ENCODE measurements around the gene HCN4. TPM values are rescaled to one million over a fixed set of nuclear protein-coding genes. Genes with fewer than 3 reads are reported as not detected.

Gene HCN4
- total and polyA plus RNA-seq, 7 experiments from 2014 or later = 0.02 TPM; not detected in 6

GRCh38 chr15:73340502-73341192 is 28.1 kb downstream of the HCN4 start:
- POLR2A ChIA-PET = no interaction called here

GRCh38 chr15:73338606-73339374 is 30.0 kb downstream of the HCN4 start:
- peaks cover 0 to 12% (median 0%) of the 10 kb centered on the region in 5 donors for H3K36me3 Mint-ChIP-seq
- intact Hi-C loops (cut with micrococcal nuclease) = no loop called here
- peaks cover 0 to 31% (median 8%) of the 10 kb centered on the region in 5 donors for H3K27me3 Mint-ChIP-seq
- POLR2A ChIA-PET = no interaction called here
- H3K4me3 Mint-ChIP-seq = no peak overlapping the region
- Histone ChIP-seq H3K27ac (ENCODE audit: low read depth, low read length) (no peak overlapping the region), H3K27me3 (ENCODE audit: control insufficient read depth in 2 of 2, insufficient read depth in 2 of 2, low read length in 2 of 2) (no peaks in the 10 kb centered on the region), H3K4me3 (ENCODE audit: low read length) (no peak overlapping the region), H3K4me1 (ENCODE audit: control insufficient read depth in 2 of 2, insufficient read depth in 2 of 2, low read length in 2 of 2) (no peaks in the 10 kb centered on the region), H3K36me3 (ENCODE audit: control insufficient read depth in 2 of 3, insufficient read depth in 3 of 3, low read length in 3 of 3) (no peaks in the 10 kb centered on the region), H3K9me3 (ENCODE audit: control insufficient read depth in 2 of 3, low read length in 3 of 3) (peaks cover 0 to 11% (median 0%) of the 10 kb centered on the region in 3 experiments)
- DNase-seq (no peak), ATAC-seq (no peak)
- H3K4me1 Mint-ChIP-seq = peaks cover 0 to 4% (median 0%) of the 10 kb centered on the region in 7 donors
- peaks cover 0 to 12% (median 5%) of the 10 kb centered on the region in 11 donors for H3K9me3 Mint-ChIP-seq
- CTCF ChIA-PET = no interaction called here
- H3K27ac Mint-ChIP-seq = no peak overlapping the region

More at GRCh38 chr15:73340502-73341192, 28.1 kb downstream of the HCN4 start:
- Mint-ChIP-seq H3K27ac (no peak overlapping the region), H3K4me1 (peaks cover 0 to 4% (median 0%) of the 10 kb centered on the region in 7 donors), H3K4me3 (no peak overlapping the region), H3K9me3 (peaks cover 0 to 13% (median 5%) of the 10 kb centered on the region in 11 donors), H3K27me3 (peaks cover 0 to 34% (median 5%) of the 10 kb centered on the region in 5 donors), H3K36me3 (peaks cover 0 to 12% (median 0%) of the 10 kb centered on the region in 5 donors)
- no peaks in the 10 kb centered on the region for H3K4me1 ChIP-seq (ENCODE audit: control insufficient read depth in 2 of 2, insufficient read depth in 2 of 2, low read length in 2 of 2)
- intact Hi-C loops (cut with micrococcal nuclease) = no loop called here
- H3K4me3 ChIP-seq (ENCODE audit: low read length) = no peak overlapping the region
- ATAC-seq (no peak), DNase-seq (no peak)
- H3K27ac ChIP-seq (ENCODE audit: low read depth, low read length) = no peak overlapping the region
- H3K9me3 ChIP-seq (ENCODE audit: control insufficient read depth in 2 of 3, low read length in 3 of 3) = peaks cover 0 to 11% (median 0%) of the 10 kb centered on the region in 3 experiments
- no peaks in the 10 kb centered on the region for H3K36me3 ChIP-seq (ENCODE audit: control insufficient read depth in 2 of 3, insufficient read depth in 3 of 3, low read length in 3 of 3)
- CTCF ChIA-PET = no interaction called here
- H3K27me3 ChIP-seq (ENCODE audit: control insufficient read depth in 2 of 2, insufficient read depth in 2 of 2, low read length in 2 of 2) = no peaks in the 10 kb centered on the region

GRCh38 chr15:73338058-73338457 is 30.7 kb downstream of the HCN4 start:
- POLR2A ChIA-PET = no interaction called here
- Mint-ChIP-seq H3K4me3 (no peak overlapping the region), H3K9me3 (peaks cover 0 to 8% (median under 1%) of the 10 kb centered on the region in 11 donors), H3K27ac (no peak overlapping the region), H3K4me1 (peaks cover 0 to 4% (median 0%) of the 10 kb centered on the region in 7 donors), H3K27me3 (peaks cover 0 to 24% (median 4%) of the 10 kb centered on the region in 5 donors), H3K36me3 (peaks cover 0 to 5% (median 0%) of the 10 kb centered on the region in 5 donors)
- H3K4me3 ChIP-seq (ENCODE audit: low read length) = no peak overlapping the region
- intact Hi-C loops (cut with micrococcal nuclease) = no loop called here
- ATAC-seq (no peak), DNase-seq (no peak)
- peaks cover 0 to 7% (median 0%) of the 10 kb centered on the region in 3 experiments for H3K9me3 ChIP-seq (ENCODE audit: control insufficient read depth in 2 of 3, low read length in 3 of 3)
- CTCF ChIA-PET = no interaction called here
- H3K36me3 ChIP-seq (ENCODE audit: control insufficient read depth in 2 of 3, insufficient read depth in 3 of 3, low read length in 3 of 3) = no peaks in the 10 kb centered on the region
- no peak overlapping the region for H3K27ac ChIP-seq (ENCODE audit: low read depth, low read length)
- no peaks in the 10 kb centered on the region for H3K27me3 ChIP-seq (ENCODE audit: control insufficient read depth in 2 of 2, insufficient read depth in 2 of 2, low read length in 2 of 2)
- no peaks in the 10 kb centered on the region for H3K4me1 ChIP-seq (ENCODE audit: control insufficient read depth in 2 of 2, insufficient read depth in 2 of 2, low read length in 2 of 2)

GRCh38 chr15:73337187-73337586 is 31.6 kb downstream of the HCN4 start:
- H3K27me3 Mint-ChIP-seq = peaks cover 0 to 17% (median 4%) of the 10 kb centered on the region in 5 donors
- ChIA-PET CTCF (no interaction called here), POLR2A (no interaction called here)
- Histone ChIP-seq H3K36me3 (ENCODE audit: control insufficient read depth in 2 of 3, insufficient read depth in 3 of 3, low read length in 3 of 3) (no peaks in the 10 kb centered on the region), H3K27ac (ENCODE audit: low read depth, low read length) (no peak overlapping the region), H3K4me3 (ENCODE audit: low read length) (no peak overlapping the region), H3K4me1 (ENCODE audit: control insufficient read depth in 2 of 2, insufficient read depth in 2 of 2, low read length in 2 of 2) (no peaks in the 10 kb centered on the region), H3K9me3 (ENCODE audit: control insufficient read depth in 2 of 3, low read length in 3 of 3) (no peaks in the 10 kb centered on the region), H3K27me3 (ENCODE audit: control insufficient read depth in 2 of 2, insufficient read depth in 2 of 2, low read length in 2 of 2) (no peaks in the 10 kb centered on the region)
- no peak for DNase-seq
- no peak for ATAC-seq
- H3K4me1 Mint-ChIP-seq = peaks cover 0 to 4% (median 0%) of the 10 kb centered on the region in 7 donors
- no peak overlapping the region for H3K27ac Mint-ChIP-seq
- H3K4me3 Mint-ChIP-seq = no peak overlapping the region
- H3K9me3 Mint-ChIP-seq = peaks cover 0 to 2% (median 0%) of the 10 kb centered on the region in 11 donors
- no peaks in the 10 kb centered on the region for H3K36me3 Mint-ChIP-seq
- intact Hi-C loops (cut with micrococcal nuclease) = no loop called here

GRCh38 chr15:73336756-73337155 is 32.0 kb downstream of the HCN4 start:
- Histone ChIP-seq H3K36me3 (ENCODE audit: control insufficient read depth in 2 of 3, insufficient read depth in 3 of 3, low read length in 3 of 3) (no peaks in the 10 kb centered on the region), H3K27me3 (ENCODE audit: control insufficient read depth in 2 of 2, insufficient read depth in 2 of 2, low read length in 2 of 2) (no peaks in the 10 kb centered on the region), H3K9me3 (ENCODE audit: control insufficient read depth in 2 of 3, low read length in 3 of 3) (no peaks in the 10 kb centered on the region), H3K4me1 (ENCODE audit: control insufficient read depth in 2 of 2, insufficient read depth in 2 of 2, low read length in 2 of 2) (no peaks in the 10 kb centered on the region), H3K4me3 (ENCODE audit: low read length) (no peak overlapping the region), H3K27ac (ENCODE audit: low read depth, low read length) (no peak overlapping the region)
- Mint-ChIP-seq H3K27me3 (peaks cover 0 to 17% (median 4%) of the 10 kb centered on the region in 5 donors), H3K27ac (no peak overlapping the region), H3K9me3 (peaks cover 0 to 2% (median 0%) of the 10 kb centered on the region in 11 donors), H3K36me3 (no peaks in the 10 kb centered on the region), H3K4me3 (no peak overlapping the region), H3K4me1 (peaks cover 0 to 4% (median 0%) of the 10 kb centered on the region in 7 donors)
- intact Hi-C loops (cut with micrococcal nuclease) = no loop called here
- ChIA-PET POLR2A (no interaction called here), CTCF (no interaction called here)
- no peak for DNase-seq
- ATAC-seq = no peak

GRCh38 chr15:73335471-73335870 is 33.3 kb downstream of the HCN4 start:
- intact Hi-C loops (cut with micrococcal nuclease) = no loop called here
- Histone ChIP-seq H3K27me3 (ENCODE audit: control insufficient read depth in 2 of 2, insufficient read depth in 2 of 2, low read length in 2 of 2) (no peaks in the 10 kb centered on the region), H3K4me3 (ENCODE audit: low read length) (no peak overlapping the region), H3K4me1 (ENCODE audit: control insufficient read depth in 2 of 2, insufficient read depth in 2 of 2, low read length in 2 of 2) (no peaks in the 10 kb centered on the region), H3K9me3 (ENCODE audit: control insufficient read depth in 2 of 3, low read length in 3 of 3) (no peaks in the 10 kb centered on the region), H3K27ac (ENCODE audit: low read depth, low read length) (no peak overlapping the region), H3K36me3 (ENCODE audit: control insufficient read depth in 2 of 3, insufficient read depth in 3 of 3, low read length in 3 of 3) (no peaks in the 10 kb centered on the region)
- H3K27ac Mint-ChIP-seq = no peak overlapping the region
- no peak overlapping the region for H3K4me3 Mint-ChIP-seq
- no peaks in the 10 kb centered on the region for H3K36me3 Mint-ChIP-seq
- H3K4me1 Mint-ChIP-seq = peaks cover 0 to 4% (median 0%) of the 10 kb centered on the region in 7 donors
- DNase-seq (no peak), ATAC-seq (no peak)
- CTCF ChIA-PET = no interaction called here
- POLR2A ChIA-PET = no interaction called here
- peaks cover 0 to 17% (median 4%) of the 10 kb centered on the region in 5 donors for H3K27me3 Mint-ChIP-seq
- peaks cover 0 to 2% (median 0%) of the 10 kb centered on the region in 11 donors for H3K9me3 Mint-ChIP-seq
